GM11168 (cell line): ENCODE measurements around the gene SLC35A4.

ENCODE experiments used
- in situ Hi-C: fragments of 300-500 bp; cut with MboI; formaldehyde crosslinking; loops from one replicate; pipeline ENCODE4 v1.12.0; 2022; ENCODE audit warnings: low sequenced_read_pairs; ENCODE audit not compliant: unreplicated experiment

The SLC35A4 gene, protein sequence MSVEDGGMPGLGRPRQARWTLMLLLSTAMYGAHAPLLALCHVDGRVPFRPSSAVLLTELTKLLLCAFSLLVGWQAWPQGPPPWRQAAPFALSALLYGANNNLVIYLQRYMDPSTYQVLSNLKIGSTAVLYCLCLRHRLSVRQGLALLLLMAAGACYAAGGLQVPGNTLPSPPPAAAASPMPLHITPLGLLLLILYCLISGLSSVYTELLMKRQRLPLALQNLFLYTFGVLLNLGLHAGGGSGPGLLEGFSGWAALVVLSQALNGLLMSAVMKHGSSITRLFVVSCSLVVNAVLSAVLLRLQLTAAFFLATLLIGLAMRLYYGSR

DNA sequence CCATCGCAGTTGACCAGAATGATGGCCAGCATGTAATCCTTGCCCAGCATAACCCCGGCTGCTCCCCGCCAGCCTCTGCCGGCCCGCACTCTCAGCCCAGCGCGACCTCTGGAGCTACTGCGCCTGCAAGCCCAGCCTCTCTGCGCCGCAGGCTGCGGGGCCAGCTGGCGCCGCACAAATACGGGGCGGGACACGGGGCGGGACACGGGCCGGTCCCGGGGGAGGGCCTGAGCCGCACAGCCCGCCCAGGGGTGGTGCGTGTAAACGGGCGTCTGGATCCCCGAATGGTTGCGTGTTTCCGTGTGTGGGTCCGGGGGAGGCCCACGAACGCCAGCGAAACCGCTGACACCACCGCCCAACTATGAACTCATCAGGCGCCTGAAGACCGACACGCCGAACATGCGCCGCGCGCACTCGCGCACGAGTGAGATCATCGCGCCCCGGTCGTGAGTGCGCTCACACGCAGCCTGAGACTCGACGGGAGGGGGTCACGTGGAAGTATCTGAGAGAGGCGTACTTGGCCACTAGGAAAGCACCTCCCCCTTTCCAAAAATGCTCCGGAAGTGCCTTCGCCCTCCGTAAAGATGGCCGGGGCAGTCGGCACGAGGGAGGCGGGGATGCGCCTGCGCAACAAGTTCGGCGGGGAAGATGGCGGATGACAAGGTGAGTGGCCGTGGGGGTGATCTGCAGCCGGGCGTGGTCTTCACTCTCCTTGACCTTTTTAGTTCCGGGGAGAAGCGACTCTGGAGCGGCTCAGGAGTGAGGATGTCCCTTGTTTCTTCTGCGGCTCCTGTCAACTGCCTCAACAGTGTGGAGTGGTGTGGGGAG is at the start of gene SLC35A4, which contains the start of gene APBB3:
SLC35A4 (plus strand) TSS at position 633 of the 828 bp plus-strand sequence. CDS start 2,342 bp downstream, outside the sequence.
APBB3 (minus strand) TSS at position 403 of the 828 bp plus-strand sequence; CDS start at position 50, 353 bp downstream.
- in situ Hi-C loops: loop anchor here (5.0 kb wide), 1 partner anchor 68 kb away; the partner anchor contains the start of gene CD14

DNA sequence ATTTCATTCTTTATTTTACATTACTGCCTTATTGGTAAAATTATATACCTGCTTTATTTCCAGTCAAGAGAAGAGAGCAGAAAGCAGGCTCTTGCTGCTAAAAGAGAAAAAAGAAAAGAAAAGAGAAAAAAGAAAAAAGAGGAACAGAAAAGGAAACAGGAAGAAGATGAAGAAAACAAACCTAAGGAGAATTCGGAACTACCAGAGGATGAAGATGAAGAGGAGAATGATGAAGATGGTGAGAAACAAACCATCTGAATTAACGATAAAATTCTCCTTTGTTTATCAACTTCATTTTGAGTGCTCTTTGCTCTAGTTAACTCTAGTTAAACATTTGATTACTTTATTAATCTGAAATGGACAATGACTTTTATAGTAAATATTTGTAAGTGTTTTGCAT is 40.6 kb upstream of the SLC35A4 start:
- in situ Hi-C loops: no loop called here

DNA sequence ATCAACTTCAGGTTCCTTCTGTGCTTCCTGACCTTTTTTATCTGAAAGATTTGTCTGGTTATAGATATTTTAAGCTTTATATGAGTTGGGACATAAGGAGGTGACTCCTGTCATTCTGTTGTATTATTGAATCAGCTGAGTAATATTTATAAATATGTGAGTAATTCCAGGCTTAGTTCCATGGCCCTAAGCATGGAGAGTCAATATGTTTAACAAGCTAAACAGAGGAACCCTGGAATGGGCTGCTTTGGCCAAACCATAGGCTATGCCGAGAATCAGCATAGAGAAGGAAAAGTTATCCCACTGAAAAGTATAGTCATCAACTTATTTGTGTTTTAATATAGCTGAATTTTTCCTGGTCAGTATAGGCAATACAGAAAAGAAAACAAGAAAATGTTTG is 24.4 kb upstream of the SLC35A4 start:
- in situ Hi-C loops: no loop called here

DNA sequence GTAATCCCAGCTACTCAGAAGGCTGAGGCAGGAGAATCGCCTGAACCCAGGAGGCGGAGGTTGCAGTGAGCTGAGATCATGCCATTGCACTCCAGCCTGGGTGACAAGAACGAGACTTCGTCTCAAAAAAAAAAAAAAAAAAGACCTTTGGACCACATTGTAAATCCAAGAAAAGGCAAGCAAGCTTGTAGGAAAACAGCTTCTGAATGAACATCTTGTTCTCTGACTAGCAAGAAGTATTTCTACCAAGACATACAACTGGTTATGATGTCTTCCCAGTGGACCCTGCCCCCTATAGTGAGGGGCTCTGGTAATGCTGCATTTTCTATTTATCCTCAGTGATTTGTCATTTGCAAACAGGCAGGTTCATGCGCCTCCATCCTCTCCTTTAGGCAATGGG is 21.7 kb upstream of the SLC35A4 start:
- in situ Hi-C loops: no loop called here

DNA sequence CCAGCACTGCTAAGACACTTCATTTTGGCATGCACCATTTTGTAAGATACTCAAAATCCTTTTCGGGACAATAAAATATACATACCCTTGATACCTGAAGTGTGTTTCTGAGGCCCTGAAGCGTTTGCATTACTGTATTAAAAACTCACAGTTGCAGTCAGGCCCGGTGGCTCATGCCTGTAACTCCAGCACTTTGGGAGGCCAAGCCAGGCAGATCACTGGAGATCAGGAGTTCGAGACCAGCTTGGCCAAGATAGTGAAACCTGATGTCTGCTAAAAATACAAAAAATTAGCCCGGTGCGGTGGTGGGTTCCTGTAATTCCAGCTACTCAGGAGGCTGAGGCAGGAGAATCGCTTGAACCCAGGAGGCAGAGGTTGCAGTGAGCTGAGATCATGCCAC is 19.6 kb upstream of the SLC35A4 start:
- in situ Hi-C loops: no loop called here

DNA sequence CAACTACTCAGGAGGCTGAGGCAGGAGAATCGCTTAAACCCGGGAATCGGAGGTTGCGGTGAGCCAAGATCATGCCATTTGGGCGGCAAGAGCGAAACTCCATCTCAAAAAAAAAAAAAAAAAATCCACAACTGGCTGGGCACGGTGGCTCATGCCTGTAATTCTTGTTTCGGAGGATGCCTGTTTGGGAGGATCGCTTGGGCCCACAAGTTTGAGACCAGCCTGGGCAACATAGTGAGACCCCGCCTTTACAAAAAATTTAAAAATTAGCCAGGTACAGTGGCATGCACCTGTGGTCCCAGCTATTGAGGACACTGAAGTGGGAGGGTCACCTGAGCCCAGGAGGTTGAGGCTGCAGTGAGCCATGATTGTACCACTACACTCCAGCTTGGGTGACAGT is 19.0 kb upstream of the SLC35A4 start:
- in situ Hi-C loops: no loop called here

DNA sequence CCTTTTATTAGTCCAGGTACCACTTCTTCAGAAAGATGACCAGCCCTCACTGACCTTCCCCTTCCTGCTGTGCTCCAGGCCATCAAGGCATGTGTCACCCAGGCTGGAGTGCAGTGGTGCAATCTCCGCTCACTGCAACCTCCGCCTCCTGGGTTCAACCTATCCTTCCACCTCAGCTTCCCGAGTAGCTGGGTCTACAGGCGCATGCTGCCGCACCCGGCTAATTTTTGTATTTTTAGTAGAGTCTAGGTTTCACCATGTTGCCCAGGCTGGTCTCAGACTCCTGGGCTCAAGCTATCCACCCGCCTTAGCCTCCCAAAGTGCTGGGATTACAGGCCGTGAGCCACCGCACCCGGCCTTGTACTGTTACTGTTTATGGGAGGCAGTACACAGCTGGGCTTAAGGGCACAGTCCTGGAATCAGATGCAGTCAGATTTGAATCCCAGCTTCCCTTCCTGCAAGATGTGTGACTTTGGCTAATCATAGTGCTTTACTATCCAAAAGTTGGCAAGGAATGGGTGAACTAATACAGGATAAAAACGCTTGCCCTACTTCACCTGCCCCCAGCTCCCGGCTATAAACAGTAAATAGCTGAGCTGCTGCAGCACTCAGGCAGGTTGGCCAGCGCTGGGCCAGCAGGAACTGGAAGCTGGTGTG is 17.6 kb upstream of the SLC35A4 start:
- in situ Hi-C loops: no loop called here

DNA sequence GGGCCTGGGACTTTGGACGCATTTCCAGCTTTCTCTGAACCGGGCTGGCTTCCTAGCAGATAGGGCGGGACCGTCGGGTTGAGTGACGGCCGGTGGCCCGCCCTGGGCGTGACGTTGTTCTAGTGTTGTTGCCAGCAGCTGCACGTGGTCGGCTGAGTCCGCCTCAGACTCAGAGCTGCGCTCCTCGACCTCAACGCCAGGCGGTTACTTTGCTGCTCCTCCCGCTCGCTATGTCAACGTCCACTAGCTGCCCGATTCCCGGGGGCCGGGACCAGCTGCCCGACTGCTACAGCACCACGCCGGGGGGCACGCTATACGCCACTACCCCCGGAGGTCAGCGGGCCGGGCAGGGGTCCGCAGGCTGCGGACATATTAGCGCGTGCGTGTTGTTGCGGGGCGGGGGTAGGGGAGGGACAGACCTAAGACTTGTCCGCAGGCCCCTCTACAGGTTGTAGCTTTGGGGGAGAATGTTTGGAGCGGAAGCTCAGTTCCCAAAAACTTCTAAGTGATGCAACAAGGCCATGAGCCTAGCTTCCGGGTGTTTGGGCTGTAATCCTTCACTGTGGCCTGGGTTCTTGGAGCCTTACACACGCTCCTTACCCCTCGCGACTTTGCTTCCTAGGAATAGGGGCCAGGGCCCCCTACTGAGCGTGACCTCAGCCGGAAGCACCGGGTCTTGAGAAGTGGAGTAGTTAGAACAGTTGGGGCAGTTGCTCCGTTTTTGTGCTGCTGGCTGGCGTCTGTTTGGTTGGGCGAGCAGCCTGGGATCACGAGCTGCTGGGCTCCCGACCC is 16.9 kb upstream of the SLC35A4 start, which contains the start of gene EIF4EBP3:
EIF4EBP3 (plus strand) TSS at position 155 of the 792 bp plus-strand sequence; CDS start at position 231, 76 bp downstream.
- in situ Hi-C loops: no loop called here

DNA sequence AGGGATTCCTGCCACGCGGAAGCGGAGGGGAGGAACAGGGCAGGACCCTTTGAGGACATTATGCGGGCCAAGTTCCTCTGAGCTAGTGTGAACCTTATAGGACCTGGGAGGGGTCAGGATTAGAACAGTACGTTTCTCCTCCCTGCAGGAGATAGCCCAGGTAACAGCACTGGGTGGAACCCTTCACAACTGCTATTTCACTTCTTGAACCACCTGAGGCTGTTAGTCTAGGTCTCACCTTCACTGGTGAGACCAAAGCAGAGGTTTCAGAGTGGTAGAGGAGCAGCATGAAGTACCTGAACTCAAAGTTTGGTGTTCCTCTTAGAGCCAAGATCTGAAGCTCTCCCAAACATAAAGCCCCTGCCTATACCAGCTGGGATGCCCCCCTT is 16.3 kb upstream of the SLC35A4 start:
- in situ Hi-C loops: no loop called here

DNA sequence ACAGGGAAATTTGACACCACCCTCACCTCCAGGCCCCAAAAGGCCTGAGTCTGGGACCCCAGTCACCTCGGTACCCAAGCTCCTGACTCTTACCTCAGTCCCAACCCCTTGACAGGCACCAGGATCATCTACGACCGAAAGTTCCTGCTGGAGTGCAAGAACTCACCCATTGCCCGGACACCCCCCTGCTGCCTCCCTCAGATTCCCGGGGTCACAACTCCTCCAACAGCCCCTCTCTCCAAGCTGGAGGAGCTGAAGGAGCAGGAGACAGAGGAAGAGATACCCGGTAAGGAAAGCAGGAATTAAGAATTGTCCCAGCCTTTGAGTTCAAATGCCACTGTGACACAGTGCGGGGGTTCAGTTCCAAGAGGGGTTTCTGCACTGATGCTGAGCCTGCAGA is 15.8 kb upstream of the SLC35A4 start:
- in situ Hi-C loops: no loop called here

DNA sequence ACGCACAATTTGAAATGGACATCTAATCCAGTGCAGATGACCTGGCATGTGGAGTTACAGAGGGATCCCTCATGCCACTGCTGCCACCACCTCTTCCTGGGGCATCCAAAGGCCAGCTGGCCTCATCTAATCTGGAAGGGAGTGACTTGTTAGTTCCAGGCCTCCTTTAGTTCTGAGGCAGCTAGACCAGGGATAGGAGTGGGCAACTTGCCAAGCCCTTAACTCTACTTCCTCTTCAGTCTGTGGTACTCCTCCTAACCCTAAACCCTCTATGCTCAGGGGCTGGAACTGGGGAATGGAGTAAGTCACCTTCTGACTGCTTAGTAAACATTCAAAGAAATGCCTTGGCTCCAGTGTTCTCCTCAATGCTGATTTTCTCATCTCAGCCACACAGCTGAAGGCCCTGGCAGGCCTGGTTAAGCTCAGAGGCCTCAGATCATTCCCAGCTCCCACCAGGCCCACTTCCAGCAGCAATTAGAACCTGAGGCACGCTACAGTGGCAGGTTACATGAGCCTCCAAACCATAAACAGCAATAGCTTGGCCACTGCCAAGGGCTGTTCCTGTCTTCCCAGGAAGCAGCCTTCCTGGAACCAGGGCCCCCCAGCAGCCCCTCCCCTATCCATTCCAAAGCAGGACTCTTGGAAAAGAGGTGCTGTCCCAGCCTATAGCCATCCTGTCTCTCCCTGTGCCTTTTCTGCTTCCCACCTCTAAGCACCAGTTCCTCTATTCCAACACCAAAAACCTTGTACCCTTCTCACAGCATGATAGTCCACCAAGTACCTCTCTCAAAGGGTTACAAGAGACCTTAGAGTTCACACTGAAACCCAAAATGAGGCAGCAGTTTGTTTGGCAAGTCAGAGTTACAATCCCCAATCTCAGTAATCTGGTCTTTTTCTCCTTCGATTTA is 15.1 kb upstream of the SLC35A4 start:
- in situ Hi-C loops: no loop called here

DNA sequence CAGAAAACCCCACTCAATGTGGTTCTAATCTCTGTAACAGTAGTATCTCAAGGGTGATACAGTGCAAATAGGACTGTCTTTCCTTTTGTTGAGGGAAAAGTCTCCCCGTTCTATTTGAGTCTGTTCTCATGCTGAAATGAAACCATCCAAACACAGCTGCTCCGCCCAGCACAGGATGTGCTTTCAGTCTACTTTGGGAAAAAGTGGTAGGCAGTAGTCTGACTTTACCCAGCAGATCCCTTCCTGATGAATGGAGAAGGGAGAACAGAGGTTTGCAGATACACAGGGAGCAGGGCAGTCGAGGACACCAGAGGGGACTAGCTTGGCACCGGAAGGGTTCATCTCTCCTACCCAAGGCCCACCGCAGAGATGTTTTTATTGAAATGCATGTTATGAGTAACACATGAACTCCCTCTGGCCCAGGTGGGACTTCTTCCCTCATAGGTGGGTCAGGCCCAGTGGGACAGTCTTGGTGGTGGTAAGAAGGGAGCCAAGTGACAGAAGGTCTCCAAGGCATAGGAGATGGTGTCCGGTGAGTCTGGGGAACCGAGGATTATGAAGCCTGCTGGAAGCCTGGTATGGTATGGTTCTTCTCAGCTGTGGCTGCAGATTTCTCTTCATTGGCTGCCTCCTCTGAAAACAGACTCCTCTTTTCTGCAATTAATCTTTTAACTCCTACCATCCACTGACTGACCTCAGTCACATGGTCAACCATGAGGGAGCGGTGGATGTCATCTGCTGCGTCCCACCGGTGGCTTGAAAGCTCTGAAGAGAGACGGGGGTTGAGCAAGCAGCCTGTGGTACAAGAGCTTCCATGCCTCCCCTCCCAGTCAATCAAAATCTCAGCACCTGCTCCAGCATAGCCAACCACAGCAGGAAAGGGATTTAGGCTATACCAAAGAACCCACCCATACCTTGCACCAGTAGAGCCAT is 14.2 kb upstream of the SLC35A4 start:
- in situ Hi-C loops: no loop called here

DNA sequence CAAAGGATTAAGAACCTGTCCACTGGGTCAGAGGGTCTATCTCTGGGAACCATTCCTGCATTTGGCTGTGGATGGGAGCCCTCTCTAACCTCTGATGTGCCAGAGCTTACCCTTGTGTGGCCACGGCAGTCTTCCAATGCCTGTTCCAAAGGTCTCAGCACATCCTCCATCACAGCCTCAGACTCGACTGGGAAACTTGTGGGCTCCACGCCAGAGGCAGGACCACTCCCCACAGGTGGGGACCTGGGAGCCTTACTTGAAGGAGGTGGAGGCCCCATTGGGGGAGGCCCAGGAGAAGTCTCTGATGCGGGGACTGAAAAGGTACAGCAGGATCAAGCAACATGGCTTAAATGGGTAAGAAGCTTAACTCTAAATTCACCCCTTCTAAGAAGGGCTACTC is 12.8 kb upstream of the SLC35A4 start:
- in situ Hi-C loops: no loop called here

DNA sequence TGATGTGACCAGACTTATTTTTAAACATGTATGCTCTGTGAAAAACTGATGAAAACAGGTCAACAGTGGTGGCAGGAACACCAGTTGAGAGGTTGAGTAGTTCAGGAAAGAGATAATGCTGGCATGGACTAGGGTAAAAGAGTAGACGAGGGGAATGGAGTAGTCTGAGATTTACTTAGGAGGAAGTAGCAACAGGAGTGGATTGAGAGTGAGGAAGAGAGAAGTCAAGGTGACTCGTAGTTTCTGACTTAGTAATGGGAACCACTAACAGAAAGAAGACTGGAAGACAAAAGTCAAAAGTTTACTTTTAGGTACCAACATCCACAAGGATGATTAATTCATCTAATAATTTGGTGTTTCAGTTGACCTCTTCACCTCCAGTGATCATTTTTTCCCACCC is 11.0 kb upstream of the SLC35A4 start:
- in situ Hi-C loops: no loop called here

DNA sequence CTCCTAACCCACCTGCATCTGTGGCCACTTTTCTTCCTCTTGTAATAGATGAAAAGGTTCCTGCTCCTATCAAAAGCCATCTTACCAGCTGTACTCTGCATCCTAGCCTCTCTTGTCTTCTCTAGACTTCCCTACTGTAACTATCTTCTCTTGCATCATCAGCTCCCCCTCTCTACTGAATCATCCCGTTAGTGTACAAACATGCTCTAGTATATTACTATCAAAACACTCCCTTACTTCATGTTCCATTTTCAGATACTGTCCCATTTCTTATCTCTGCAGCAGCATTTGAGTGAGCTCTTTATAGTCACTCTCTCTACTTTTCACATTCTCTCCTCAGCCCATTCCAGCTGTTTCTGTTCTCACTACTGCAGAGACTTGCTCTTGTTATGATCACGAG is 10.2 kb upstream of the SLC35A4 start:
- in situ Hi-C loops: no loop called here

DNA sequence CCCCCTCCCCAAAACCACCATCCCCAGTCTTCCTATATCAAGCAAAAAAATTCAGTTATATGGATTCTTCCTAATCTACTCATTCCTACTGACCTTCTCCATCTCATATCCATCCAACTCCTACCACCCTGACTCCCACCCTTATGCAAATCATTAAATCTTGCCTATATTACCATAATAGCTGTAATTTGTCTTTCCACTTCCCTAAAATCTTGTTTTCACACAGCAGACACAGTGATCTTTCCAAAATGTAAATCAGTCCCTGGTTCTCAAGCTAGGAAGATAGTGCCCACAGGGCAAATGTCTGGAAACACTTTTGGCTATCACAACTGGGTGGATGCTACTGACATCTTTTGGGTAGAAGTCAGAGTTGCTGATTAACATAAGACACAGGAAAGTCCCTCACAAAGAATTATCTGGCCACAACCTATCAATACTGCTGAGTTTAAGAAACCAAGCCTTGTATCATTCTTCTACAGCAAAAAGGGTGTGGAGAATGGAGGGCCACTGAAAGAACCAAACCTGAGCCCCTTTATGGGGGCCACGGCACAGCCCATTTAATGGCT is 8.8 kb upstream of the SLC35A4 start:
- in situ Hi-C loops: no loop called here

DNA sequence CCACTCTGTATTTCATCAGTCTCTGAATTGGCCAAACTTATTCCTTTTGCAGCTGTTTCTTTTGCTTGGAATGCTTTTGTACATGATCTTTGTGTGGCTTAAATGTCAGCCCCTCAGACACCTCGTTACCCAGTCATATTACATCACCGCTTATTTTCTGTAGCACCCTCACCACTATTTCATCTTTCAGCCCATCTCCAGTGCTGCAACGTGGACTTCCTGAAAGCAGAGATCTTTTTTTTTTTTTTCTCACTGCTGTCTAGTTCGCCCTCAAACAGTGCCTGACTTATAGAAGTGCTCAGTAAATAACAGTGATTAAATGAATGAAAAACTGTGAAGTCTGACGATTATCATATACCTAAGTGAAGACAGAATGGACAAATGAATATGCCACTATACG is 8.2 kb upstream of the SLC35A4 start:
- in situ Hi-C loops: no loop called here
